GM12801 (cell line): ENCODE data around the gene FOXL3.

Source experiments
- CTCF ChIP-seq: IDR thresholded peaks from one replicate; pipeline ENCODE4 v1.5.1; 2011; ENCODE audit warnings: control low read depth; ENCODE audit not compliant: insufficient read length; ENCODE audit errors: extremely low read depth

Gene FOXL3

DNA sequence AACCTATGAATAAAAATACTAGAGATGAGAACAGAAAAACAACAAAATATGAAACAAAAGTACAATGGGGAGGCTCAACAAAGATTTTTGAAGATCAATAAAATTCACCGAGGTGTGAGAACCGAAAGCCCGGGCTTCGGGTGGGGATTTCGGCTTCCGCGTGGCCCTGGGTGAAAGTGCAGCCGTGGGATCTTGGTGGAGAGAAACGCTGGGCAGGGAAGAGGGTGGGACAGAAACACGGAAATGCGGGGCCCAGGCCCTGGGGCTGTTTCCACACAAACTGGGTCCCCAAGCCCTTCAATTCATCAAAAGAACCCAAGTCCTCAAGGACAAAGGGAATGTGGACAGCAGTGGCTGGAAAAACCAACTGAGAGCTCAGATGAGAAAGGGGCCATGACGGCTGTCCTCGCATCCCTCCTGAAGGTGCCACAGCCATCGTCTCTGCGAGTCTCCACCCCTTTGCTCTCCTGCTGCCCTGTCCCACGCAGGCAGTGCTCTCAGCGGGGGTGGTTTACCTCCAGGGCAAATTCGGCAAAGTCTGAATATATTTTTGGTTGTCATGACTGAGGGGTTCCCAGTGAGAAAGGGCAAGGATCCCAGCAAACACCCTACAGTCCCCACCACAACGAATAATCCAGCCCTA is 19.7 kb downstream of the FOXL3 start:
- no peak for TF ChIP-seq CTCF

DNA sequence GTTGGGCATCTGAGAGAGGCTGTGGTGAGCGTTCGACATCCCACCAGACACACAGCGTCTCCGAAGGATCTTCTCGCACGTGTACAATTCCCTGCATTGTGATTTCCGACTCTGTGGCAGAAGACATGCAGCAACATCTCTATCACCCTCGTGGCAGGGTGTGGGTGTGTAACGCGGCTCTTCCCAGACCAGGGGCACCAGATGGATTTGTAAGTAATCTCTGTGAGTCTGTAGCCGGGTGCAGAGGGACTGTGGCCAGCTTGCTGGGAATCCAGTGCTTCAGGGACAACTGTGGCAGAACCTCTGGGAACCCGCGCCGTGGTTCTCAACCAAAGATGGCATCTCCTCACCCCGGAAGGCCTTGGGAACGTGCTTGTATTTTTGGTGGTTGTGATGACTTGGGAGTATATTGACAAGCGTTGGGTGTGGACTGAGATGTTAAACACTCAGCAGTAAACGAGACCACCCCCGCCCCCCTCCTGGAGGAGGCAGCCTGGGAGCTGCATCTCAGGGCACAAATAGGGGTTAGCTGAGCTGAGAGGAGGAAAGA is 21.2 kb downstream of the FOXL3 start:
- no peak for TF ChIP-seq CTCF

GRCh38 chr7:311796-312195 is 21.8 kb downstream of the FOXL3 start:
- TF ChIP-seq CTCF: no peak

DNA sequence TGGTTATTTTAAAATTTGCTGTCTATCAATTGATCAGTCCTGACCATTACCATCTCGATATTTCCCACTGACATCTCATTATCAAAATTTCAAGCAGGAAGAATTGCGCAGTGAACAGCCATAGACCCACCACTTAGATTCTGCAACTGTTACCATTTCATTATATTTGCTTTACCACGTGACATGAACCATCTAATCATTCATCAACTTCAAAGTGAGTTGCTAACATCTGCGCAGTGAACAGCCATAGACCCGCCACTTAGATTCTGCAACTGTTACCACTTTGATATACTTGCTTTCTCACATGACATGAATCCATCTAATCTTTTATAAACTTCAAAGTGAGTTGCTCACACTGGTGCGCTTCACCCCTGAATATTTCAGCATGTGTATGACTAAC is 22.5 kb downstream of the FOXL3 start:
- TF ChIP-seq CTCF: no peak

GRCh38 chr7:314853-315252 is 24.9 kb downstream of the FOXL3 start:
- TF ChIP-seq CTCF: no peak

- no peak for TF ChIP-seq CTCF
These were observed 25.7 kb downstream of the FOXL3 start for GRCh38 chr7:315516-316265.

- no peak for TF ChIP-seq CTCF
These were observed 27.9 kb downstream of the FOXL3 start for GRCh38 chr7:317643-318405.
